ENCODE data around the gene SGPP2. TPM values are rescaled to one million over a fixed set of nuclear protein-coding genes. Genes with fewer than 3 reads are reported as not detected.

Gene SGPP2
- total RNA-seq, 2 donors from 2014 or later = 3.3 to 3.7 TPM

- DNase-seq (ENCODE audit: low spot score) = peak; percentile 27
- H3K27me3 ChIP-seq (replicated peaks; ENCODE audit: insufficient read depth) = no peaks in the 10 kb centered on the region
- no peaks in the 10 kb centered on the region for H3K9me3 ChIP-seq
- no peak overlapping the region for H3K4me3 ChIP-seq
- no peak for TF ChIP-seq POLR2AphosphoS5 (IDR thresholded peaks at IDR 0.05)
- no peak for TF ChIP-seq POLR2A (IDR thresholded peaks at IDR 0.05)
- TF ChIP-seq CTCF (IDR thresholded peaks at IDR 0.05) = no peak
- WGBS = 21% methylated on average over 8 of the region's 8 CpGs
- no peaks in the 10 kb centered on the region for H3K36me3 ChIP-seq
- H3K27ac ChIP-seq = no peak overlapping the region
- no peaks in the 10 kb centered on the region for H3K4me1 ChIP-seq (replicated peaks)
- intact Hi-C loops (cut with DNase I) = no loop called here
Observed at GRCh38 chr2:222518570-222519381, 94.4 kb downstream of the SGPP2 start.

DNA sequence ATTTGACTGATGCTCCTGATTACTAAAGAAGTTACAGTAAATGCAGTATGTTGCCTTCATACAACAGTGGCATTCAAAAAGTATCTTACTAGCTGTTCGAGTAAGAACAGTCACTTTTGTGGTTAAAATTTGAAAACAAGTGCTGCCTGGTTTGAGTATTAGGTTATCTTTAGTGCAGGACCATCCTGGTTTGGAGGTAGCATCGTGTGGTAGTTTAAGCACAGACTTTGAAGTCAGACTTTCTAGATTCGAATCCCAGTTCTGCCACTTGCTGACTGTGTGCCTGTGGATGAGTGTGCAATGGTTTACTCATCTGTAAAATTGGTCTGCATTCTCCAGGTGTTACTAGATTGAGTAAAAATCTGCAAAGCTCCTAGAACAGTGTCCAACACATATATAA, 96.8 kb downstream of the SGPP2 start:
- Histone ChIP-seq H3K4me3 (no peak overlapping the region), H3K27ac (no peak overlapping the region), H3K36me3 (no peaks in the 10 kb centered on the region), H3K4me1 (replicated peaks) (no peaks in the 10 kb centered on the region), H3K27me3 (replicated peaks; ENCODE audit: insufficient read depth) (no peaks in the 10 kb centered on the region), H3K9me3 (no peaks in the 10 kb centered on the region)
- intact Hi-C loops (cut with DNase I) = no loop called here
- 90% methylated on average over 3 of the region's 3 CpGs for WGBS
- TF ChIP-seq POLR2AphosphoS5 (IDR thresholded peaks at IDR 0.05) (no peak), CTCF (IDR thresholded peaks at IDR 0.05) (no peak), POLR2A (IDR thresholded peaks at IDR 0.05) (no peak)
- DNase-seq (ENCODE audit: low spot score) = no peak

GRCh38 chr2:222522082-222522481, 97.7 kb downstream of the SGPP2 start:
- H3K36me3 ChIP-seq = no peaks in the 10 kb centered on the region
- DNase-seq (ENCODE audit: low spot score) = no peak
- no peaks in the 10 kb centered on the region for H3K27me3 ChIP-seq (replicated peaks; ENCODE audit: insufficient read depth)
- TF ChIP-seq CTCF (IDR thresholded peaks at IDR 0.05) (no peak), POLR2A (IDR thresholded peaks at IDR 0.05) (no peak), POLR2AphosphoS5 (IDR thresholded peaks at IDR 0.05) (no peak)
- H3K27ac ChIP-seq = no peak overlapping the region
- no peaks in the 10 kb centered on the region for H3K9me3 ChIP-seq
- intact Hi-C loops (cut with DNase I) = no loop called here
- WGBS = 58% methylated on average over 1 of the region's 1 CpG
- no peak overlapping the region for H3K4me3 ChIP-seq
- no peaks in the 10 kb centered on the region for H3K4me1 ChIP-seq (replicated peaks)

DNA sequence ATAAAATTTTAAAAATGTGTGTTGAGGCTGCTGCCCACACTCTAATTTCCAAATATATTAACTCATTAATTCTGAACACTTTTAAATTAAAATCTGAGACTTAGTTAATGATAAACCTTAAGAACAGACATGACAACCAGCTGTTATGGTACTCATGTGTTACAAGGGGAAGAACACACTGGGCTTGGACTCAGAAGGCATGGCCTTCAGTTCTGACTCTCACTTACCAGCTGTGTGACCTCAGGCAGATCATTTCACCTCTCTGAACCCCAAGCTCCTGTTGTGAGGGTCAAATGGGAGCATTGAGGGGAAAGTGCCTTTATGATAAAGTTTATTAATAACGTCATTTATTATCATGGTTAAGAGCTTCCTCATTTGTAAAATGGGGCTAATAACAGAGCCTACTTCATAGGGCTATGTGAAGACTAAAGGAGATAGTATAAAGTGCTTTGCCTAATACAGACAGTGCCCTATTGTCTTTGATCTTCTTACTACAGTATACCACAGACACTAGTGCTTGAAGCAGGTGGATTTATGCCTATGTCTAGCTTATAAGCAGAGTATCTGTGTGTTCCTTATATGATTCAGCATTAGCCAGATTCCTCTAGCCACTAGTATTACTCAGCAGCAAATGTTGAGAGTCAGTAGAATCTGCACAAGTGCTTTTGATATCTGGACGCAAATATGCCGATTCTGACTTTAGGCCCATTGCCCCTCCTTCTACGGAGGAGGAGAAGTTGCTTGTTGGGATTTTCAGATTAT, 99.6 kb downstream of the SGPP2 start:
- no peaks in the 10 kb centered on the region for H3K9me3 ChIP-seq
- 87% methylated on average over 4 of the region's 4 CpGs for WGBS
- intact Hi-C loops (cut with DNase I) = no loop called here
- DNase-seq (ENCODE audit: low spot score) = no peak
- no peaks in the 10 kb centered on the region for H3K36me3 ChIP-seq
- no peaks in the 10 kb centered on the region for H3K4me1 ChIP-seq (replicated peaks)
- no peak overlapping the region for H3K4me3 ChIP-seq
- no peak overlapping the region for H3K27ac ChIP-seq
- no peak for TF ChIP-seq POLR2A (IDR thresholded peaks at IDR 0.05)
- no peak for TF ChIP-seq CTCF (IDR thresholded peaks at IDR 0.05)
- TF ChIP-seq POLR2AphosphoS5 (IDR thresholded peaks at IDR 0.05) = no peak
- H3K27me3 ChIP-seq (replicated peaks; ENCODE audit: insufficient read depth) = no peaks in the 10 kb centered on the region
